ENCODE data around the gene NGRN.

NGRN gene

GRCh38 chr15:90265271-90266060 is at the start of gene NGRN:
TSS of gene NGRN (plus strand) at chr15:90265672. CDS start at chr15:90265713, 41 bp downstream.
- DNase-seq, result peak; percentile 92 to 96

GRCh38 chr15:90217671-90218394 is 47.6 kb upstream of the NGRN start:
- DNase-seq, result no peak

GRCh38 chr15:90219421-90220141 is 45.9 kb upstream of the NGRN start:
- DNase-seq, result no peak

- peak; percentile 34 to 36 for DNase-seq
Observed at GRCh38 chr15:90221246-90221900, 44.1 kb upstream of the NGRN start.

GRCh38 chr15:90222547-90222946 is 42.9 kb upstream of the NGRN start:
- DNase-seq, result no peak

GRCh38 chr15:90223441-90224165 is 41.9 kb upstream of the NGRN start:
- DNase-seq, result no peak

GRCh38 chr15:90225047-90225446 is 40.4 kb upstream of the NGRN start:
- no peak for DNase-seq

GRCh38 chr15:90225504-90226234 is 39.8 kb upstream of the NGRN start:
- no peak for DNase-seq

- no peak for DNase-seq
Observed at GRCh38 chr15:90227336-90227735, 38.1 kb upstream of the NGRN start.

- no peak for DNase-seq
Observed at GRCh38 chr15:90227816-90228772, 37.4 kb upstream of the NGRN start.

- DNase-seq, result no peak
Observed at GRCh38 chr15:90228960-90229359, 36.5 kb upstream of the NGRN start.

GRCh38 chr15:90230071-90230494 is 35.4 kb upstream of the NGRN start:
- DNase-seq, result no peak

GRCh38 chr15:90230610-90231009 is 34.9 kb upstream of the NGRN start:
- no peak for DNase-seq

- no peak for DNase-seq
Observed at GRCh38 chr15:90231028-90232017, 34.1 kb upstream of the NGRN start.

GRCh38 chr15:90232196-90232595 is 33.3 kb upstream of the NGRN start:
- no peak for DNase-seq

- no peak for DNase-seq
Observed at GRCh38 chr15:90232941-90233386, 32.5 kb upstream of the NGRN start.

- DNase-seq, result peak; percentile 88 to 96
Observed at GRCh38 chr15:90233387-90234095, 31.9 kb upstream of the NGRN start, which contains the start of gene CIB1. TSS of gene CIB1 (minus strand) at chr15:90233941. CDS start at chr15:90233885, 56 bp downstream.

All from SW 1271 (cell line).